Bronchial epithelial cell (primary cell): ENCODE data around the gene IPO5. TPM values are rescaled to one million over a fixed set of nuclear protein-coding genes. Genes with fewer than 3 reads are reported as not detected.

Source experiments
- DNase-seq: peaks from one replicate; pipeline ENCODE4 v3.0.0-alpha.2; 2010; ENCODE audit warnings: low read depth
- FAIRE-seq: peaks from 2 replicates; lab custom pipeline; 2011; peaks lifted over from hg19 to GRCh38; lab: Jason Lieb, UNC
- H3K27me3 ChIP-seq: 2 replicates; pipeline ENCODE4 v1.5.1; 2011; ENCODE audit warnings: low read length; ENCODE audit not compliant: control insufficient read depth, insufficient read depth
- H3K36me3 ChIP-seq: 2 replicates; pipeline ENCODE4 v1.5.1; 2011; ENCODE audit warnings: low read length; ENCODE audit not compliant: control insufficient read depth, insufficient read depth
- H3K4me3 ChIP-seq: 2 replicates; pipeline ENCODE4 v1.5.1; 2011; ENCODE audit warnings: mild to moderate bottlenecking, low read depth, low read length, control low read depth
- total RNA-seq: library from RNA; depleted of rRNA; stranded (reverse); fragments of >200 nt; gene quantifications from 2 replicates; pipeline ENCODE4 v1.2.1, GENCODE V29; 2014
- TF ChIP-seq, protein P1 (sequence below): IDR thresholded peaks from 2 replicates; pipeline ENCODE4 v1.5.1; 2011; ENCODE audit warnings: mild to moderate bottlenecking, moderate library complexity, low read length, control low read depth, inconsistent platforms; ENCODE audit not compliant: insufficient read depth, severe bottlenecking

The IPO5 gene
- 96.3 and 112 TPM in 2 replicates for total RNA-seq

DNA sequence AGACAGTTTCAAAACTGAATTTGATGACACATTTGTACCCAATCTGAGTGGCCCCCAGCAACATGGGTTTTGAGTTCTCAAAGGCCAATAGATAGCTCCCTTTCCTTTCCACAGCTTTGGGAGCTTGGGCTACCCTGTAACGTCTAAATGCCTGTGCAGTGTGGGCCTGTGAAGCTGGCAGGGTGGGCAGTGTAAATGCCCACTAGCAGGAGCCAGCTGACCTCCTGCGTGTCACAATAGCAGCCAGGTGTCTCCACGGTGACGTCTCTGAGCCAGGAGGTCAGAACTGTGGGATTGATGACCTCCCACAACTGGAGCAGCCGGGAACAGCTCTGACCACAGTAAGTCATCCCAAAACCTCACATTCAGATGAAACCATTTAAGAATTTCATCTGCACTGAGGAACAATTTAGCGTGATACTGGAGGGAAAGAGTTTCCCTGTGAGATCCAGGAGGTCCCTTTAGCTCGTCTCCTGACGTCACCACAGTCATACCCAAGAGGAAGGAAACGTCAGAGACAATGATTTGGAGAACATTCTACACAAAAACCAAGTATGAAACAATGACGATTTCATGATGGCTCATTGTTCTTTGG, at the start of gene IPO5:
Gene IPO5 (plus strand): TSS at position 300 of the 595 bp plus-strand sequence. CDS start 23,022 bp downstream, outside the sequence.
- FAIRE-seq (no peak), DNase-seq (no peak)
- Histone ChIP-seq H3K36me3 (no peaks in the 10 kb centered on the region), H3K27me3 (no peaks in the 10 kb centered on the region), H3K4me3 (no peak within 1 kb of the TSS)
- TF ChIP-seq, protein P1, sequence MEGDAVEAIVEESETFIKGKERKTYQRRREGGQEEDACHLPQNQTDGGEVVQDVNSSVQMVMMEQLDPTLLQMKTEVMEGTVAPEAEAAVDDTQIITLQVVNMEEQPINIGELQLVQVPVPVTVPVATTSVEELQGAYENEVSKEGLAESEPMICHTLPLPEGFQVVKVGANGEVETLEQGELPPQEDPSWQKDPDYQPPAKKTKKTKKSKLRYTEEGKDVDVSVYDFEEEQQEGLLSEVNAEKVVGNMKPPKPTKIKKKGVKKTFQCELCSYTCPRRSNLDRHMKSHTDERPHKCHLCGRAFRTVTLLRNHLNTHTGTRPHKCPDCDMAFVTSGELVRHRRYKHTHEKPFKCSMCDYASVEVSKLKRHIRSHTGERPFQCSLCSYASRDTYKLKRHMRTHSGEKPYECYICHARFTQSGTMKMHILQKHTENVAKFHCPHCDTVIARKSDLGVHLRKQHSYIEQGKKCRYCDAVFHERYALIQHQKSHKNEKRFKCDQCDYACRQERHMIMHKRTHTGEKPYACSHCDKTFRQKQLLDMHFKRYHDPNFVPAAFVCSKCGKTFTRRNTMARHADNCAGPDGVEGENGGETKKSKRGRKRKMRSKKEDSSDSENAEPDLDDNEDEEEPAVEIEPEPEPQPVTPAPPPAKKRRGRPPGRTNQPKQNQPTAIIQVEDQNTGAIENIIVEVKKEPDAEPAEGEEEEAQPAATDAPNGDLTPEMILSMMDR: no peak

DNA sequence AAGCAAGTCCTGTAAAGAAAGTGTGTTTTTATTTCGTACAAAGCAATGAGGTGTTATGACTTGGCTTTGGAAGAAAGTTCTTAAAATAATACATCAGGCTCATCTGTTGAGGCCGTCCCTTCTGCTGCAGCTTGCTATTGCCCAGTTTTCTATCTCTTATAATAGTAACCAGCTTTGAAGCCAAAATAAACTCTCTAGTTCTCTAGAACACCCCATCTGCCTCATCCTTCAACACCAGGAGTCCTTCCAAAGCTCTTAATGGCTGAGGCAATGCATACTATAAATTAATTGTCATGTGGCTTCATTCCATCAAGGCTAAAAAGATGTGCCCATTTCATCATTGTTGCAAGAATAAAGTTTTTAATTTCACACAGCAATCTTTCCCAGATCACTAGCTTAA, 49.4 kb upstream of the IPO5 start:
- DNase-seq (no peak), FAIRE-seq (no peak)
- TF ChIP-seq, protein P1: no peak
- H3K27me3 ChIP-seq: no peaks in the 10 kb centered on the region
- no peaks in the 10 kb centered on the region for H3K36me3 ChIP-seq
- H3K4me3 ChIP-seq: no peak overlapping the region

DNA sequence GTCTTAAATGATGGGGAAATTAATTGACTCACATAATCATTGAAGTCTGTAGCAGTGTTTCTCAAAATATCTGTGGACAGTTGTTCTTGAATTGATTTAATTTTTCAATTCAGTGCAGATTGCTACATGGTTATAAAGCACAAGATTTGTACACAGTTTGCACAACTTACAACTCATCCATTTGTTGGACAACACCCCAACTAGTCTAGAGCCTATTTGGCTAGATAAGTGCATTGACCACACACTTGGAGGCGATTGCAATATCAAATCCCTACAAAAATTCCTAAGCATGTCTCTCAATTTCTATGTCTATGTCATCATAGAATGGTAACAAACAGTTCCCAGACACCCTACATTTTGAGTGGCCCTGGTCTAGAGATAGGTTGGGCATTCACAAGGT, 48.0 kb upstream of the IPO5 start:
- TF ChIP-seq, protein P1: no peak
- FAIRE-seq (no peak), DNase-seq (no peak)
- Histone ChIP-seq H3K4me3 (no peak overlapping the region), H3K36me3 (no peaks in the 10 kb centered on the region), H3K27me3 (no peaks in the 10 kb centered on the region)

DNA sequence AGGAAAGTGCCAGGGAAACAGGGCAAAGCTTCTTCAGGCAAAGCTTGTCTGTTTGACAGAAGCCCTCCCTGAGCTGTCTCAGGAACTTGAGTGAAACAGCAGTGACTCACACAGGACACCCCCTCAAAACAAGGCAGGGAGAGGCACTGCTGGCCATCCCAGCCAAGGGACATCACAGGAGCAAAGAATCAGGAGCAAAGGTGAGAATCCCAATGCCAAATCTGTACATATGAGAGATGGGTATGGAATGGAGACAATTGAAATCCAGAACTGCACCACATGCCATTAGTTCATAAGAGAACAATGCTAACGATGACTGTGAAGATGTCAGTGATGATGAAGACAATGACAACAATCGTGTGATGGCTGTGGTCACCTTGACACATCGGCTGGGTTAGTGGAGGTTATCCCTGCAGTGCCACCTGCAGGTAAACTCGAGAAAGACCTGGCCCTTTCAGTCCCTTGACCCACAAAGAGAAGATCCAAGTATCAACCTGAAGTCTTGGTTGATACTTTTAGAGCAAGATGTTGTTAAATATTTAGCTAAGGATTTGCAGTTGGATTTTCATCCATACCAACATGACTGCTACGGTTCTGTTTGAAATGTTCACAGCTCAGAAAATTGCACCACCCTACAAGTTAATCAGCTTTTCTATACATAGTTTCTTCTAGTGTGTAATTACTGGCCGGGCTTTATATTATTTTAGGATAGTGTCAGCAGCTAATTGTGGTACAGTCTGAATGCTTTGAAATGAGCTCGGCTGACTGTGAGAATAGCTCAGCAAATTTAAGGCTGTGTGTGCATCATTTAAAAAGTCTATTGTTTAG, 42.0 kb upstream of the IPO5 start:
- FAIRE-seq (peak; percentile 96), DNase-seq (peak; percentile 34)
- no peak overlapping the region for H3K4me3 ChIP-seq

DNA sequence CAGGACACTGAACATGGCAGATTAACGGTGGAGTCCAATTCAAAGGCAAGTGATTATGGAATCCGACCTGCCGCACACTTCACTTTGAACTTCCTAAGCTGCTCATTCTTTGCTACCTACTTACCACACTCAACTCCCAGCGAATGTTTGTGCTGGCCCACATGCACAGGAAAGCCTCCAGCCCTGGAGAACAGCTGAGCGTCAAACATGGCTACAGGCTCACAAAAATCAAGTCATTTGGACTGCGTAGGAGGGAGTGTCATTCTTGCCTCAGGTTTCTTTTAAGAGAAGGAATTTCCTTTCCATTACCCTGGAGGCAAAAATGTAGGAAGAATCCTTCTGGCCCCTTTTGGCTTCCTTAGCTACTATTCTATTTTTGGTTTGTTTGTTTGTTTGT, 41.3 kb upstream of the IPO5 start:
- no peaks in the 10 kb centered on the region for H3K36me3 ChIP-seq
- no peaks in the 10 kb centered on the region for H3K27me3 ChIP-seq
- DNase-seq (no peak), FAIRE-seq (no peak)
- H3K4me3 ChIP-seq: no peak overlapping the region
- TF ChIP-seq, protein P1: no peak

More for the DNA sequence above, 42.0 kb upstream of the IPO5 start:
- TF ChIP-seq, protein P1: peak; percentile 56
- H3K36me3 ChIP-seq: no peaks in the 10 kb centered on the region
- no peaks in the 10 kb centered on the region for H3K27me3 ChIP-seq
